BJ (cell line): ENCODE results near the gene GRIP2. TPM values are rescaled to one million over a fixed set of nuclear protein-coding genes. Genes with fewer than 3 reads are reported as not detected.

Experiments used
- CTCF ChIA-PET: fragments of 350-600 bp; formaldehyde crosslinking; extraction: SDS; loops from one replicate; lab custom pipeline; 2021; ENCODE audit warnings: antibody characterized with exemption, inconsistent platforms; lab: Yijun Ruan, JAX
- POLR2A ChIA-PET: fragments of 300-600 bp; sonication (Branson Sonifier 250); formaldehyde crosslinking; extraction: SDS; loops from one replicate; lab custom pipeline; 2021; ENCODE audit warnings: antibody characterized with exemption; lab: Charles Lee
- DNase-seq: peaks from one replicate; pipeline ENCODE4 v3.0.0-alpha.2; 2011; ENCODE audit warnings: low read depth
- H3K27me3 ChIP-seq: 2 replicates; pipeline ENCODE4 v1.6.0; 2011; ENCODE audit warnings: low read length; ENCODE audit not compliant: control insufficient read depth, insufficient read depth
- H3K36me3 ChIP-seq: 2 replicates; pipeline ENCODE4 v1.5.1; 2011; ENCODE audit warnings: low read length; ENCODE audit not compliant: control insufficient read depth, insufficient read depth
- H3K4me3 ChIP-seq: 2 replicates; pipeline ENCODE4 v1.5.1; 2011; ENCODE audit warnings: low read depth, mild to moderate bottlenecking, control low read depth, low read length
- CTCF ChIP-seq: IDR thresholded peaks from 2 replicates; pipeline ENCODE4 v1.5.1; 2011; ENCODE audit warnings: low read depth, mild to moderate bottlenecking, control low read depth, inconsistent platforms, low read length, moderate library complexity; ENCODE audit not compliant: insufficient read depth
- polyA plus RNA-seq: library from polyadenylated mRNA; depleted of rRNA; stranded (reverse); fragments of >200 nt; gene quantifications from 2 replicates; pipeline ENCODE4 v1.2.3, GENCODE V29; 2011

Gene GRIP2
- polyA plus RNA-seq, 1 experiment, result 0.45 TPM

GRCh38 chr3:14461748-14462324 is 78.3 kb downstream of the GRIP2 start:
- TF ChIP-seq CTCF, result peak; percentile 66
- POLR2A ChIA-PET, result no interaction called here
- H3K4me3 ChIP-seq, result no peak overlapping the region
- CTCF ChIA-PET, result interaction anchor here (0.6 to 7.2 kb wide), 17 partner anchors 9 to 804 kb away, joined by 3 to 62 read pairs (median 4); no protein-coding TSS in a partner anchor
- peaks cover 54% of the 10 kb centered on the region for H3K36me3 ChIP-seq
- no peaks in the 10 kb centered on the region for H3K27me3 ChIP-seq
- no peak for DNase-seq

- Histone ChIP-seq H3K36me3 (peaks cover 52% of the 10 kb centered on the region), H3K27me3 (no peaks in the 10 kb centered on the region), H3K4me3 (no peak overlapping the region)
- POLR2A ChIA-PET, result no interaction called here
- TF ChIP-seq CTCF, result no peak
- CTCF ChIA-PET, result interaction anchor here (0.7 to 7.2 kb wide), 15 partner anchors 9 to 803 kb away, joined by 3 to 62 read pairs (median 3); no protein-coding TSS in a partner anchor
- no peak for DNase-seq
Observed at GRCh38 chr3:14461006-14461747, 79.0 kb downstream of the GRIP2 start.

- DNase-seq, result peak; percentile 87
- ChIA-PET POLR2A (no interaction called here), CTCF (interaction anchor here (0.9 to 7.2 kb wide), 9 partner anchors 8 to 291 kb away, joined by 3 to 62 read pairs (median 4); no protein-coding TSS in a partner anchor)
- H3K4me3 ChIP-seq, result no peak overlapping the region
- no peak for TF ChIP-seq CTCF
- peaks cover 56% of the 10 kb centered on the region for H3K36me3 ChIP-seq
- no peaks in the 10 kb centered on the region for H3K27me3 ChIP-seq
Observed at GRCh38 chr3:14460342-14461005, 79.7 kb downstream of the GRIP2 start.

GRCh38 chr3:14459787-14460186 is 80.4 kb downstream of the GRIP2 start:
- Histone ChIP-seq H3K27me3 (no peaks in the 10 kb centered on the region), H3K4me3 (no peak overlapping the region), H3K36me3 (peaks cover 57% of the 10 kb centered on the region)
- POLR2A ChIA-PET, result no interaction called here
- DNase-seq, result no peak
- no peak for TF ChIP-seq CTCF
- CTCF ChIA-PET, result interaction anchor here (1.6 to 7.2 kb wide), 3 partner anchors 199 to 256 kb away, joined by 3 to 62 read pairs (median 11); no protein-coding TSS in a partner anchor

- Histone ChIP-seq H3K27me3 (no peaks in the 10 kb centered on the region), H3K36me3 (peaks cover 57% of the 10 kb centered on the region), H3K4me3 (no peak overlapping the region)
- CTCF ChIA-PET, result interaction anchor here (0.9 to 7.2 kb wide), 4 partner anchors 9 to 256 kb away, joined by 4 to 62 read pairs (median 10); no protein-coding TSS in a partner anchor
- DNase-seq, result no peak
- no peak for TF ChIP-seq CTCF
- POLR2A ChIA-PET, result no interaction called here
Observed at GRCh38 chr3:14459384-14459783, 80.8 kb downstream of the GRIP2 start.
